ENCODE data around the gene TBC1D5.

GRCh38 chr3:17579289-17580031, 163.0 kb downstream of the TBC1D5 start:
- TF ChIP-seq, protein P1, sequence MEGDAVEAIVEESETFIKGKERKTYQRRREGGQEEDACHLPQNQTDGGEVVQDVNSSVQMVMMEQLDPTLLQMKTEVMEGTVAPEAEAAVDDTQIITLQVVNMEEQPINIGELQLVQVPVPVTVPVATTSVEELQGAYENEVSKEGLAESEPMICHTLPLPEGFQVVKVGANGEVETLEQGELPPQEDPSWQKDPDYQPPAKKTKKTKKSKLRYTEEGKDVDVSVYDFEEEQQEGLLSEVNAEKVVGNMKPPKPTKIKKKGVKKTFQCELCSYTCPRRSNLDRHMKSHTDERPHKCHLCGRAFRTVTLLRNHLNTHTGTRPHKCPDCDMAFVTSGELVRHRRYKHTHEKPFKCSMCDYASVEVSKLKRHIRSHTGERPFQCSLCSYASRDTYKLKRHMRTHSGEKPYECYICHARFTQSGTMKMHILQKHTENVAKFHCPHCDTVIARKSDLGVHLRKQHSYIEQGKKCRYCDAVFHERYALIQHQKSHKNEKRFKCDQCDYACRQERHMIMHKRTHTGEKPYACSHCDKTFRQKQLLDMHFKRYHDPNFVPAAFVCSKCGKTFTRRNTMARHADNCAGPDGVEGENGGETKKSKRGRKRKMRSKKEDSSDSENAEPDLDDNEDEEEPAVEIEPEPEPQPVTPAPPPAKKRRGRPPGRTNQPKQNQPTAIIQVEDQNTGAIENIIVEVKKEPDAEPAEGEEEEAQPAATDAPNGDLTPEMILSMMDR (IDR thresholded peaks at IDR 0.05), result no peak
- no peak for TF ChIP-seq JUN (CRISPR knock-in tag; IDR thresholded peaks at IDR 0.05)
- TF ChIP-seq TEAD4 (CRISPR knock-in tag; IDR thresholded peaks at IDR 0.05), result no peak
- no peak for TF ChIP-seq ATF2 (CRISPR knock-in tag; IDR thresholded peaks at IDR 0.05; ENCODE audit: borderline replicate concordance, low read depth)

All from WTC11 (cell line).